ENCODE results near the gene LYZL2.

GRCh38 chr10:30625080-30625479 lies 4.5 kb downstream of the LYZL2 start:
- TF ChIP-seq, protein P1, sequence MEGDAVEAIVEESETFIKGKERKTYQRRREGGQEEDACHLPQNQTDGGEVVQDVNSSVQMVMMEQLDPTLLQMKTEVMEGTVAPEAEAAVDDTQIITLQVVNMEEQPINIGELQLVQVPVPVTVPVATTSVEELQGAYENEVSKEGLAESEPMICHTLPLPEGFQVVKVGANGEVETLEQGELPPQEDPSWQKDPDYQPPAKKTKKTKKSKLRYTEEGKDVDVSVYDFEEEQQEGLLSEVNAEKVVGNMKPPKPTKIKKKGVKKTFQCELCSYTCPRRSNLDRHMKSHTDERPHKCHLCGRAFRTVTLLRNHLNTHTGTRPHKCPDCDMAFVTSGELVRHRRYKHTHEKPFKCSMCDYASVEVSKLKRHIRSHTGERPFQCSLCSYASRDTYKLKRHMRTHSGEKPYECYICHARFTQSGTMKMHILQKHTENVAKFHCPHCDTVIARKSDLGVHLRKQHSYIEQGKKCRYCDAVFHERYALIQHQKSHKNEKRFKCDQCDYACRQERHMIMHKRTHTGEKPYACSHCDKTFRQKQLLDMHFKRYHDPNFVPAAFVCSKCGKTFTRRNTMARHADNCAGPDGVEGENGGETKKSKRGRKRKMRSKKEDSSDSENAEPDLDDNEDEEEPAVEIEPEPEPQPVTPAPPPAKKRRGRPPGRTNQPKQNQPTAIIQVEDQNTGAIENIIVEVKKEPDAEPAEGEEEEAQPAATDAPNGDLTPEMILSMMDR (IDR thresholded peaks at IDR 0.05; ENCODE audit: poor library complexity, severe bottlenecking) = no peak
- TF ChIP-seq EZH2 (IDR thresholded peaks at IDR 0.05; ENCODE audit: borderline replicate concordance, insufficient read depth, low read length, poor library complexity, severe bottlenecking) = no peak
- no peak for TF ChIP-seq POLR2AphosphoS5 (IDR thresholded peaks at IDR 0.05)
- TF ChIP-seq EP300 (conservative IDR thresholded peaks at IDR 0.05; ENCODE audit: poor library complexity, severe bottlenecking) = no peak
- TF ChIP-seq, protein P2, sequence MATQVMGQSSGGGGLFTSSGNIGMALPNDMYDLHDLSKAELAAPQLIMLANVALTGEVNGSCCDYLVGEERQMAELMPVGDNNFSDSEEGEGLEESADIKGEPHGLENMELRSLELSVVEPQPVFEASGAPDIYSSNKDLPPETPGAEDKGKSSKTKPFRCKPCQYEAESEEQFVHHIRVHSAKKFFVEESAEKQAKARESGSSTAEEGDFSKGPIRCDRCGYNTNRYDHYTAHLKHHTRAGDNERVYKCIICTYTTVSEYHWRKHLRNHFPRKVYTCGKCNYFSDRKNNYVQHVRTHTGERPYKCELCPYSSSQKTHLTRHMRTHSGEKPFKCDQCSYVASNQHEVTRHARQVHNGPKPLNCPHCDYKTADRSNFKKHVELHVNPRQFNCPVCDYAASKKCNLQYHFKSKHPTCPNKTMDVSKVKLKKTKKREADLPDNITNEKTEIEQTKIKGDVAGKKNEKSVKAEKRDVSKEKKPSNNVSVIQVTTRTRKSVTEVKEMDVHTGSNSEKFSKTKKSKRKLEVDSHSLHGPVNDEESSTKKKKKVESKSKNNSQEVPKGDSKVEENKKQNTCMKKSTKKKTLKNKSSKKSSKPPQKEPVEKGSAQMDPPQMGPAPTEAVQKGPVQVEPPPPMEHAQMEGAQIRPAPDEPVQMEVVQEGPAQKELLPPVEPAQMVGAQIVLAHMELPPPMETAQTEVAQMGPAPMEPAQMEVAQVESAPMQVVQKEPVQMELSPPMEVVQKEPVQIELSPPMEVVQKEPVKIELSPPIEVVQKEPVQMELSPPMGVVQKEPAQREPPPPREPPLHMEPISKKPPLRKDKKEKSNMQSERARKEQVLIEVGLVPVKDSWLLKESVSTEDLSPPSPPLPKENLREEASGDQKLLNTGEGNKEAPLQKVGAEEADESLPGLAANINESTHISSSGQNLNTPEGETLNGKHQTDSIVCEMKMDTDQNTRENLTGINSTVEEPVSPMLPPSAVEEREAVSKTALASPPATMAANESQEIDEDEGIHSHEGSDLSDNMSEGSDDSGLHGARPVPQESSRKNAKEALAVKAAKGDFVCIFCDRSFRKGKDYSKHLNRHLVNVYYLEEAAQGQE (IDR thresholded peaks at IDR 0.05; ENCODE audit: borderline replicate concordance) = no peak
- no peak for TF ChIP-seq TAF1 (IDR thresholded peaks at IDR 0.05; ENCODE audit: low read depth)
- TF ChIP-seq MXI1 (conservative IDR thresholded peaks at IDR 0.05; ENCODE audit: poor library complexity, severe bottlenecking) = no peak
- no peak for TF ChIP-seq SMC3 (conservative IDR thresholded peaks at IDR 0.05; ENCODE audit: poor library complexity)
- TF ChIP-seq RAD21 (conservative IDR thresholded peaks at IDR 0.05) = no peak

Measured in neural cell (in vitro differentiated cells).